CD4-positive, alpha-beta T cell treated with Interleukin-15 for 4 hours (primary cell): Measurements from ENCODE around the gene FGF14.

Experiments
- DNase-seq: peaks from one replicate; pipeline ENCODE4 v3.0.0-alpha.2; 2020; ENCODE audit warnings: low spot score

The FGF14 gene

DNA sequence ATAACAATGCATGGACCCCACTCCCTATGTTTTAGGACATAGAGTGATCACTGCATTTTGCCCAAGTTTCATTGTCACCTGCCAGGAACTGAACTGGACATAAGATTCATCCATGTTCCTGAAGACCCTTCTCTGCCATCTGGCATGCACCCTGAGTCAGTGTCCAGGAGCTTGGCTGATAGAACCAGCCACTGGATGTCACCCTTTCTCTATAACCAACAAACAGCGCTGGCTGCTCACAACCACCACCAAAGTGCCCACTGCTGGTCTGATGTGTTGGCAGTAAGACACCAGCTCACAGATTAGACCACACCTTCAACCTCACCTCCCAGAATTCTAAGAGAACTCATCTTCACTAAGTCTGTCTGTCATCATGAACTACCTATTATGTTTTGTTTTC, 616.0 kb downstream of the FGF14 start:
- no peak for DNase-seq

DNA sequence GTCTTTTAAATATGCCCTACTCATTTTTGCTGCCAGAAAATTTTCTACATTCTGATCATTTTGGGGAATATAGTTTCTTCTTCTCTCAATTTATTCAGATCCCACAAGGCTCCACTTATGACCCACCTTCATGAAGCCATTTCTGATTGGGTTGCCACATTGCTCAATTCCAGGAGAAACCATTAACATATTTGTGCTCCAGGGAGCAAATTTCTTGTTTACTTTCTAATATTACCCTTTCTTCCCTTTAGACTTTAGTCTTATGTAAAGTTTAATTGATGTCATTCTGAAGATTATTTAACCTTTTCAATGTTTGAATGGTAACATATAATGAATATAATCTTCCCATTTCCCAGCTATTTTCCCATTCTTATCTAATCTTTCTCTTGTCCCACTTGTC, 617.5 kb downstream of the FGF14 start:
- no peak for DNase-seq

DNA sequence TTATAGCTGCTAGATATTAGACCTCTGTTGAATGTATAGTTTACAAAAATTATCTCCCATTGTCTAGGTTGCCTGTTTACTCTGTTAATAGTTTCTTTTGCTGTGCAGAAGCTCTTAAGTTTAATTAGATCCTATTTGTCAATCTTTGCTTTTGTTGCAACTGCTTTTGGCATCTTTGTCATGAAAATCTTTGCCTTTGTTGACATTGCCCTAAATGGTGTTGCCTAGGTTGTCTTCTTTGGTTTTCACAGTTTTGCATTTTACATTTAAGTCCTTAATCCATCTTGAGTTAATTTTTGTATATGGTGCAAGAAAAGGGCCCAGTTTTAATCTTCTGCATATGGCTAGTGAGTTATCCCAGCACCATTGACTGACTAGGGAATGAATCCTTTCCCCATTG, 618.3 kb downstream of the FGF14 start:
- DNase-seq: no peak

DNA sequence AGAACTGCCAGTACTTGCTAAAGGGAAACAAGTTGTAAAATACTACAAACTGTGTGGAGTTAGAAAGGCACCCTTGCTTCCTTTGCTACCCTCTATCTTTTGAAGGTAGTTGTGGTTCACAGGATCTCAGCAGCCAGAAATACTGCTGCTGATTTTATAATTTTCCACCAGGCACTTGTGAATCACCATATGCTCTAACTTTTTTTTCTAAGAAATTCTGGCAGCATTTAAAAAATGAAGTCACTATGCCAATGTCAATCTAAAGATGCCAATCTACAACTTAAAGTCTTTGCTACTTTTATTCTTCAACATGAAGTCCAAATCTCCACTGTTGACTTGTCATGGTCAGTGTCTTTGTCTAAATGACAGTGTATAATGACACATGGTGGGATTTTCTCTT, 621.6 kb downstream of the FGF14 start:
- DNase-seq: no peak

DNA sequence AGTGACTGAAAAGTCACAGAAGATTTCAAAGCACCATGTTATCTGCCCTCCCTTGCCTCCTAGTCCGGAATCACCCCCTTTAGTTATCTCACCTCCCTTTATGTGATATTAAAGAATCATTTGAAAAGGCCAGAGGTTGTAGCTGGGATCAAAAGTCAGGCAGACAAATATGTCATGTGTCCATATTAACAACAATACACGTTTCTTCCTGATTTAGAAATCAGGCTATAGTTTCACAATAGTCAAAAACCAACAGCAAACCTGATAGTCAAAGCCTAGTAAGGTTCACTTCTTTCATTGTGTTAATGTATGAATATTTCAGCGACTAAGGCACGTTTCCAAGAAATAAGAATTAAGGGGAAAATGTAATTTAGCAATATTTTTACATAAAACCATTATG, 622.7 kb downstream of the FGF14 start:
- DNase-seq: no peak

DNA sequence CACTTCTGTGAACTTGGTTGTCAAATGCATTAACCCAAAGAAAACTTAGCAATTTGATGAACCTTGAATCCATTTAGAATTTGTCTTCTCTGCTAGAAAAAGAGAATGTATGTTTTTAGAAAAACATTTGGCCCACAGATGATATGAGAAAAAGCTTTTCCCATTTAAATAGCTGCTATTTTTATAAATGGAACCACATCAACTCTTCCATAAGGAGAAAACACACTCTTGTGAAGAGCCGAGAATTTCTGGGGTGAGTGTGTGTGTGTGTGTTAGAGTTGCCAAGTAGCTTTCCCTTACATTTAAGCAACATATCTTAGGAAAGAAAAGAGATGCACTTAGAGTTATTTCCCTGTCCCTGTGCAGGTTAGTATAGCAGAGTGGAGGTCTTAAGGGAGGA, 626.6 kb downstream of the FGF14 start:
- DNase-seq: no peak

DNA sequence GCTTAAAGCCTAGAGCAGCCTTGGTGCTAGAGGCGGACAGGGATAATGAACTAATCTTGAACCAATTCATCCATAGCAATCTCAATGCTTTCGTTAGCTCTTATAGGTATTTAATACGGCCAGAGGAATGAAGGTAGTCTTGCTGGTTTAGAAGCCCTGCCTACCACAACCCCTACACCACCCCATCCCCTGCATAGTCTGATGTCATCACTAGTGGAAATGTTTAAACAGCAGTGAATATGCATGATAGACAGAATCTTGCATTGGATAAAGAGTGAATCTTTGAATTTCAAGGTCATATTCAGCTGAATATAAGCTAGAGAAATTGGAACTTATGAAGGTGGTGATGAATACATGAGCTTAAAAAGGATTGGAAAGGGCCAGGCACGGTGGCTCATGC, 627.5 kb downstream of the FGF14 start:
- DNase-seq: no peak

DNA sequence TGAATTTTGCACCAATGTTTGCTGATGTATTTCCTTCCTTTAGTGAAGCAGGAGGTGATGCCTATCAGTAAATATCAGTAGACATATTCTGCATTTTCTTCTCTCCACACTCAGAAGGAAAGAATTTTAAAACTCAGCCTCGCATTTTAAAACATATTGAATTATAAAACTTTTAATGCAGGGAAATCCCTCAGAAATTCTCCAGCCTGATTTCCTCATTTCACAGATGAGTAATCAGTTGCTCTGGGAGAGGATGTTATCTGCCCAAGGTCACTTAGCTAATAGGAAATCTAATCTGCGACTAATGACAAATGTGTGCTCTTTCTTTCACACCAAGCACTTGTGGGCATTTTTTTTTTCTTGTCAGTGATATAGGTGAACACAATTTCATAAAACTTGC, 628.8 kb downstream of the FGF14 start:
- DNase-seq: no peak

DNA sequence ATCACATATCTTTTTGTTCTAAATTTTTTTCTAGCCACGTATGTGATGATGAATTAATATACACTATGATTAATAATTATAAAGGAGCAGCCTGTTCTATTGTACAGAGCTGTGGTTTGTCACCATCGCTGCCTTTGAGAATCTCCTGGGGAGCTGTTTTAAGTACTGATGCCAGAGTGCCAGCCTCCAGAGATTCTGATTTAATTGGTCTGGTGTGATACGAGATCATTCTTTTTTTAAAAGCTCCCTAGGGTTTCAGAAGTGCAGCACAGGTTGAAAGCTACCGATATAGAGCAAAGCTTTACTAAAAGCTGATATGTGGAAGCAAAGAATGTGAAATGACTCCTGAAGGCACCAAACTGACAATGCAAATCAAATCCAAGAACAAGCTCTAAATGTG, 634.7 kb downstream of the FGF14 start:
- no peak for DNase-seq

DNA sequence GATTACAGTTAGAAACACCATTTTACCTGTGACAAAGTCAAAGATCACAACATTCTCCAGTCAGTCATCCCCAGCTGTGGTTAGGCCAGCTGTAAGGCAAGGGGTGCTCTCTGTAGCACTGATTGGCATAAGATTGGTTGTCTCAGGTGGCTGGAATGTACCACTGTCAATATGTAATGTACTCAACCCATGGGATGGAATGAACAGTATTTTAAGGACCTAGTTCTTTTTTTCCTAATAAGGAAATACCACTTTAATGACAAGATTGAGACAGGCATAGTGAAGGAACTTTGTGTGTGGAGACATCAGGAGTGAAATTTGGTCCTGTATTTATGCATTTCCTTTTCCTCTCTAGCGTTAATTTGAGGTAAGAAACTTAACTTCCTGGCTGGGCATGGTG, 638.7 kb downstream of the FGF14 start:
- no peak for DNase-seq

DNA sequence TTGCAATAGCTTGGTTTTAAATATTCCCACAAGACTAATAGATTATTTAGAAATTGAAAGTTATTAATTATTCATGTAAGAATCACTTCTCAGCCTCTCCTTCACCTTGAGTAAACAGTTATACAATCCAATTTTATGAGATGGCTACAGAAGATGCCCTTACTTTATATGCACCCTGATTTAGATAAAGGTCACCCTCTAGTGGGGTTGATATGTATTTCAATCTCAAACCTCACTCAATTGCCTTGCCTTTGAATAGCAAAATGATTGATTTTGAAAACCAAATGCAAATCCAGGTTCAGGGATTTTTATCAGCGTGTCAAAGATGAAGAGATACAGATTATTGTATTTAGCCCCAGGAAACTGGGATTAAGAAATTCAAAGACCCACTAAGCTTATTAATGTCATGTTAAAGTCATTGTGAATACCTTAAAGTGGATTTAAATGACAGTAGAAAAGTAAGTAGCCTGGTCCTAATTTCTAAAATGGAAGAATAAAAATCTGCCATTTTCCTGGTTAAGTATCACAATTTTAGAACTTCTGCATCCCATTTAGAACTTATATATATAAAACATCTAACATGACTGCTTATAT, 644.3 kb downstream of the FGF14 start:
- peak; percentile 26 for DNase-seq

DNA sequence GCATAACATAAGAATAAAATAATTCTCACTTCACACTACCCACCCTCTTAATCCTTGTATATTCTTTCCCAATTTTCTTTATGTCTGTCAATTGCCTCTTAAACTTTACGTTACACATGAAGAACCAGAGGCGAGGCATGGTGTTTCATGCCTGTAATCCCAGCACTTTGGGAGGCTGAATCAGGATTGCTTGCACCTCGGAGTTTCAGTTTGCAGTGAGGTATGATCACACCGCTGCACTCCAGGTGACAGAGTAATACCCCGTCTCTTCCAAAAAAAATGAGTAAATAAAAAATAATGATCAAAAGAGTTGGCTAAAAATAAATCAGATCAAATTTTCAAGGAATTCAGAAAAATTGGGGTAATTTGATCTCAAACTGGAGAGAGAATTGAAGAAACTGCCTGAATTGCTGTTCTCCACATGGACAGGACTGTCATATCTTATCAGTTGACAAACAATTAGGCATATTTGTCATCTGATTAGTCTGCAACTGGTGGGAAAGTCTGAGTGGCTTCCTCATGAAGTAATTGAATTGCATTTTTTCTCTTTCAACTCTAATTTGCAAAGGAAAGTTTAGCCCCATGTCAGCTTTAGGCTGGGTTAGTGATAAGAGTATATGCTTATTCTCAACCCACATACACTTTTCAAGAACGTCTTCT, 646.5 kb downstream of the FGF14 start:
- no peak for DNase-seq

DNA sequence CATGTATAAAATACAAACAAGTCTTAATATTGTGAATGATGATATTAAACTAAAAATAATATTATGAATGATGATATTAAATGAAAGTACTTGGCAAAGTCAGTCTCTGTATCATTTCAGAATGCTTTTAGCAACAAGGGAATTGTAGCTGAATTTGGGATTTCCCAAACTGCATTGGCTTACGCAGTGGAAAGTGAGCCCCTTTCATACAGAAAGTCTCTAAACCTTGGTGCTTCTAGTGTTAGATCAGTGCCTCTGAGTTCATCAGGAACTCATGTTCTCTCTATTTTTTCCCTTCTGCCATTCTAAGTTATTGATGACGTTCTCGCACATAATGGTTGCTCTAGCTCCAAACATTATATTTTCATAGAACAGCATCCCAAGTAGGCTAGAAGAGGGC, 649.4 kb downstream of the FGF14 start:
- DNase-seq: no peak

DNA sequence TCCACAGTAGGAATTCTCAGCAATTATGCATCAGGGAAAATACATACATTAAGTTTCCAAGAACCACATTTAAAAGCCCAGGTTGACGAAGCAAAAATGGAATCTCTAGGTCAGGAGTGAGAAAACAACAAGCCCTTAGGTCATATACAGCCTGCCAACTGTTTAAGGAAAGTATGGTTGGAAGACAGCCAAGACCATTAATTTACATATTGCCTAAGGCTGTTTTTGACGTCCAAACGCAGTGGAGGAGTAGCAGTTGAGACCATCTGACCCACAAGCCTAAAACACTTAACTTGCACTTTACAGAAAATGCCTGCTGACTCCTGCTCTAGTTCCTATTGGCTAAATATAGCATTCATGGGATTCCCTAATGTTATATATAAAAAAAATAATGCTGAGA, 650.4 kb downstream of the FGF14 start:
- DNase-seq: no peak

DNA sequence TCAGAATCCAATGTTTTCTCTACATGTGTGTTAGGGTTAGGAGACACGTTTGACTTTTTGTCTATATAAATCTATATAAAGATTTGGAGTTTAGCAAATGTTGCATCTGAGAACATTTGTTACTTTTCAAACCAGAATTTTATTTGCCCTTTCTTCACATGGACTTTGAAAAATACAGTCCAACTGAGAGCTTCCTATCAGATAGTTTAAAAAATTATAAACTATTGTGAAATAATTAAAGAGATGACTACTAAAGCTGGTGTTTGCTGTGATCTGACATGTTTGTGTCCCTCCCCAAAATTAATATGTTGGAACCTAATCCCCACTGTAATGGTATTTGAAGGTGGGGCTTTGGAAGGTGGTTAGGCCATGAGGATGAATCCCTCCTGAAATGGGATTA, 652.3 kb downstream of the FGF14 start:
- DNase-seq: no peak

DNA sequence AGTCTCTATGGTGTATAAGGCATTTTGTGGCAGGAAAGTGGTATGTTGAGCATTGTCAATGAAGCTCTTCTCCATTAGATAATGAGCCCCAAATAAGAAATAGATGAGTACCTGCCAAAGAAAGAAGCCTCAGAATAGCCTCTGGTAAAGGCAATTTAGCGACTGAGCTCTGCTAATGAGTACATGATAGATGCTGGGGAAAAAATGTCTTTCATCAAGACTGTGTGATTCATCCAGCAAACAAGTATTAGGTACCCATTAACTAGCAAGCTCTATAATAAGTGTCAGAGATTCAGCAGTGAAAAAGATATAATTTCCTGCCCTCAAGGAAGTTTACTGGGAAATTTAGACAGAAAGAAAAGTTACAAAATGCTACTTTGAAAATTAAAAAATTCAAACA, 654.8 kb downstream of the FGF14 start:
- no peak for DNase-seq

DNA sequence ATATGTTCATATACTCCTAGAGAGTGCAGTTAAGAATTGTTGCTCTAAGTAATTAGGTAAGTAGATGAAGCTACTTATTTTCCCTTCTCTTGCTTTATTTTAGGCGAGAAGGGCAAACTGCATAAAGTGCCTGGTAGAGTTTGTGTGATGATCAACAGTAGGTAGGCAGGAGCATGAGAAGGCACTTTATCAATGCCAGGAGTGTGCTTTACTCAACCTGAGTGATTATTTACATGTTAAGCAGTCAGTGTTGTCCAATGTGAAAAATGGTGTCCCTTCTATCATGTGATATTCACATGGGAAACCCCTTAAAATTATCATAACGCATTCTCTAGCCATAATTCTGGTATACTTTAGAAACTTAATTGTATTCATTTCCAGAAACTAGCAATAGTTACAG, 655.3 kb downstream of the FGF14 start:
- no peak for DNase-seq

DNA sequence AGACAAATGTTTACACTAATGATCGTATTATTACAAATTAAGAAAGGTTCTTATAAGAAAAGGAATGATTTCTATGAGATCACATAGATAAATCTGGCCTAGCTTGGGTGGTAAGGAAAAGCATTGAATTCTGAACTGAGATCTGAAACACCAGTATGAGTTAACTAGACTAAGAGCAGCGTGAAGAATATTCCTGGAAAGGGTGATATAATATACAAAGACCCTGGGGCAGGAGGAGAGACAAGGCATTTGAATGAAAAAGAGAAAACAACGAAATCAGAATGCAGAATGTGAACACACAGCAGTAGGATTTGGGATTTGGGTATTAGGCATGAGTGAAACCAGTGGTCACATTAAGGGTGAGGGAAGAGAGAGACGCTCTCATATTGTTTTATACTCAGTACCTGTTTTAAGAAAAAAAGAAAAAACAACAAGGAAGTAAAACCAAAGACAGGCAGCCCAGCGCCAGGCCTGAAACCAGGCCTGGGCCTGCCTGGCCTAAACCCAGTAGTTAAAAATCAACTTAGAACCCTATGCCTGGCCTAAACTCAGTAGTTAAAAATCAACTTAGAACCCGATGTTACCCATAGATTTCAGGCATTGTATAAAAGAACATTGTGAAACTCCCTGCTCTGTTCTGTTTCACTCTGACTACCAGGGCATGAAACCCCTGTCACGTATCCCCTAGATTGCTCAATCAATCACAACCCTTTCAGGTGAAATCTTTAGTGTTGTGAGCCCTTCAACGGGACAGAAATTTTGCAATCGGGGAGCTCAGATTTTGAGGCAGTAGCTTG, 662.3 kb downstream of the FGF14 start:
- DNase-seq: no peak

DNA sequence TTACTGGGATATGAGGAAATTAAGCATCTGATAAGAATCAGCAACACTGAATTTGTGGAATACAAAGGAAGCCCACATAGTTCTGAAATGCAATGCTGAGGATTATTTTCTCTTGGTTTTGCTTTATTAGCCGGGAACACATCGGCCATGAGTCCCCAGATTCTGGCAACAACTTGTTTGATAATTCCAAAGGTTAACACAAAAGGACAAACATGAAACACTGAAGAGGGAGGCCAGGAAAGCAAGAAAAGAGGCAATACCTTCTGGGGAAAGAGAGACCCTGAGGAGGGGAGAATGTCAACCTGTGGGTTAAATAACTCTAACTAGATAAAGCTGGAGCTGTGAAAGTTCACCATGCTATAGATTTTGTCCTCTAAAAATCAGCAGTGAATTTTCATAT, 663.5 kb downstream of the FGF14 start:
- DNase-seq: no peak

DNA sequence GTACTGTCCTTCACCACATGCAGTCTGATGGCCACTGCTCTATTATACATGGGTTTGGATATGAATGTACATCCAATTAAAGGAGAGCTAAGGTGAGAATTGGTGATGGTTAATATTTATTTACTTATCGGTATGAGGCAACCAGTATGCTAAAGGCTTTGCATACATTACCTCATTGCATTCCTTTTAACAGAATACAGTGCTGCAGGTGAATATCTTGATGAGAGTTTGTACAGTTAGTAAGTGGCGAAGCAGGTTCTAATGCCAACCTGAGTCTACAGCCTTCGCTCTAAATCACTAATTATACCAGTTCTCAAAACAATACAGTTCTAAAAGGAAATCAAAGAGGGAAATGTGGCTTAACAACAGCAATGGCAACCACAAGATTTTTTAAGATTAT, 665.3 kb downstream of the FGF14 start:
- no peak for DNase-seq

DNA sequence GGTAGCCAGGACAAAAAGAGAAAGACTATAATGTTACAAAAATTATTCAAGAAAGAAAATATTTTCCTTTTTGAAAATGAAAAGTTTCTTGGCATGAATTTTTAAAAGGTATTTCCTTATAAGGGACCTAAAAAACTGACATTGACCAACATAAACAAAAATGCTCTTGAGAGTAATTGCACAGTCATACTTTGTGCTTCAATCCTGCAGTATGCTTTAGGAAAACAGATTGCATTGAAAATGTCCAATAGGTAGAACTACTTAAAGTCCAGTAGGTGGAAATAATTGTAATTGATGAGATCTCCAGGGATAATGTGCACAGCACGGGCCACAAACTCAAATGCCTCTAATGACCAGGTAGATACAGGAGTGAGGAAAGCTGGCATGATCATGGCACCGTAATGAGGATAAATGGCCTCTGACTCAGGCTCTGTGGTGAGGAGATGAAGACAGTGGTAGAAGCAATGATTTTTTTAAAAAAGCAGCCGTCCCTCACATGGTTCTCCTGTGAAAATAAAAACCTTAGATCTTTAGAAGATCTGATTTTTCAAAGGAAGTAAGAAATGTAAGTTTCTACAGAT, 671.3 kb downstream of the FGF14 start:
- no peak for DNase-seq

DNA sequence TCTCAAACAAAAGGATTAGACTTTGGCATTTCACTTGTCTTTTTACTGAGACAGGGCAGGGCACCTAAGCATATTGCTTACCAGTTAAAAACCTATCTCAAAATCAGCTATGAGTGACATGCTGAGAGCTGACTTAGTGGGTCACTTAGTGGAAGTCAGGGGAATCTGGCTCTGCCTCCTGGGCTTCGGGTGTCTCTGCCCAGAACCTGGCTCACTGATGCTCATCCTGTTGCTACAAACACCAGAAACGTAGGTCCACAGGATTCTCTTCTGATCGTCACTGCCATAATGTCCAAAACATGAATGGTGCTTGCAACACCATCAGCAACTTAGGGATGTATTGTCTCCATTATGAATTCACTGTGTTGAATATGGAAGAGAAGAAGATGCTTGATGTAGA, 673.2 kb downstream of the FGF14 start:
- no peak for DNase-seq

DNA sequence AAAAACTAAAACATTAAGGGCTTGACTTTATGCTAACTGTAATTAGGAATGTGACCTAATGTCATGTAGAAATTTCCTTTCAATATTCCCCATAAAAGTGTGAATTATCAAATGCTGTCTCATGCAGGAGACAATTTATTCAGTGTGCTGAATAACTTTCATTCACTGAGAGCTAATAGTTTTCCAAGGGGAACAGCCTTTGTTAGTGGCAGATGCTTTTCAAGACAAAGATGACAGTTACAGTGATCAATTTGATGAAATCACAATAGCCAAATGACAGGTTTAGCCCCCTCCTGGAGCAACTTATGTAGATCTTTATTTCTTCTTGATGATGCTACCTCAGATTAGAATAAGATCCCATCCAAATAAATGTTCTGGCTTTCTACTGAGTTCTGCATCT, 673.8 kb downstream of the FGF14 start:
- DNase-seq: no peak
